Measurements from ENCODE around the gene SREBF2.
"Not testable (repeated sequence)": the region's sequence is repeated elsewhere in the genome, so short reads cannot be mapped to it uniquely, and the experiment has no call there.

The SREBF2 gene

GRCh38 chr22:41830174-41830573, 2.7 kb upstream of the SREBF2 start:
- Histone ChIP-seq H3K4me1 (ENCODE audit: control insufficient read depth, insufficient read depth, low read length, poor library complexity, severe bottlenecking) (peaks cover 13% of the 10 kb centered on the region), H3K27me3 (replicated peaks; ENCODE audit: control insufficient read depth, insufficient read depth, low read length, poor library complexity, severe bottlenecking) (no peaks in the 10 kb centered on the region), H3K36me3 (ENCODE audit: control insufficient read depth, insufficient read depth, low read length) (no peaks in the 10 kb centered on the region), H3K27ac (ENCODE audit: insufficient read depth, low read length, poor library complexity, severe bottlenecking) (no peak overlapping the region), H3K9me3 (ENCODE audit: control insufficient read depth, low read length) (no peaks in the 10 kb centered on the region), H3K4me3 (ENCODE audit: insufficient read depth, low read depth, low read length, poor library complexity, severe bottlenecking) (no peak overlapping the region)
- DNase-seq: no peak

GRCh38 chr22:41831383-41831782, 1.5 kb upstream of the SREBF2 start:
- peaks cover 13% of the 10 kb centered on the region for H3K4me1 ChIP-seq (ENCODE audit: control insufficient read depth, insufficient read depth, low read length, poor library complexity, severe bottlenecking)
- H3K27ac ChIP-seq (ENCODE audit: insufficient read depth, low read length, poor library complexity, severe bottlenecking): no peak overlapping the region
- H3K4me3 ChIP-seq (ENCODE audit: insufficient read depth, low read depth, low read length, poor library complexity, severe bottlenecking): no peak overlapping the region
- no peaks in the 10 kb centered on the region for H3K27me3 ChIP-seq (replicated peaks; ENCODE audit: control insufficient read depth, insufficient read depth, low read length, poor library complexity, severe bottlenecking)
- no peak for DNase-seq
- peaks cover 3% of the 10 kb centered on the region for H3K36me3 ChIP-seq (ENCODE audit: control insufficient read depth, insufficient read depth, low read length)
- H3K9me3 ChIP-seq (ENCODE audit: control insufficient read depth, low read length): no peaks in the 10 kb centered on the region

- H3K4me3 ChIP-seq (ENCODE audit: insufficient read depth, low read depth, low read length, poor library complexity, severe bottlenecking): peak overlapping the region; percentile 83
- H3K27me3 ChIP-seq (replicated peaks; ENCODE audit: control insufficient read depth, insufficient read depth, low read length, poor library complexity, severe bottlenecking): no peaks in the 10 kb centered on the region
- peaks cover 7% of the 10 kb centered on the region for H3K36me3 ChIP-seq (ENCODE audit: control insufficient read depth, insufficient read depth, low read length)
- DNase-seq: no peak
- H3K9me3 ChIP-seq (ENCODE audit: control insufficient read depth, low read length): no peaks in the 10 kb centered on the region
- peaks cover 13% of the 10 kb centered on the region for H3K4me1 ChIP-seq (ENCODE audit: control insufficient read depth, insufficient read depth, low read length, poor library complexity, severe bottlenecking)
- peak overlapping the region; percentile 95 for H3K27ac ChIP-seq (ENCODE audit: insufficient read depth, low read length, poor library complexity, severe bottlenecking)
These were observed 915 bp upstream of the SREBF2 start for GRCh38 chr22:41831828-41832552.

GRCh38 chr22:41833369-41834004, 582 bp downstream of the SREBF2 start:
- DNase-seq: peak; percentile 17 to 43 (median 38)
- peaks cover 13% of the 10 kb centered on the region for H3K4me1 ChIP-seq (ENCODE audit: control insufficient read depth, insufficient read depth, low read length, poor library complexity, severe bottlenecking)

GRCh38 chr22:41834005-41834944, 1.4 kb downstream of the SREBF2 start:
- H3K4me3 ChIP-seq (ENCODE audit: insufficient read depth, low read depth, low read length, poor library complexity, severe bottlenecking): peak overlapping the region; percentile 61
- peaks cover 7% of the 10 kb centered on the region for H3K36me3 ChIP-seq (ENCODE audit: control insufficient read depth, insufficient read depth, low read length)
- no peaks in the 10 kb centered on the region for H3K27me3 ChIP-seq (replicated peaks; ENCODE audit: control insufficient read depth, insufficient read depth, low read length, poor library complexity, severe bottlenecking)
- peak overlapping the region; percentile 95 for H3K27ac ChIP-seq (ENCODE audit: insufficient read depth, low read length, poor library complexity, severe bottlenecking)
- DNase-seq: no peak
- H3K4me1 ChIP-seq (ENCODE audit: control insufficient read depth, insufficient read depth, low read length, poor library complexity, severe bottlenecking): peaks cover 13% of the 10 kb centered on the region
- no peaks in the 10 kb centered on the region for H3K9me3 ChIP-seq (ENCODE audit: control insufficient read depth, low read length)

More at GRCh38 chr22:41833369-41834004, 582 bp downstream of the SREBF2 start:
- Histone ChIP-seq H3K4me3 (ENCODE audit: insufficient read depth, low read depth, low read length, poor library complexity, severe bottlenecking) (peak overlapping the region; percentile 61), H3K9me3 (ENCODE audit: control insufficient read depth, low read length) (no peaks in the 10 kb centered on the region), H3K36me3 (ENCODE audit: control insufficient read depth, insufficient read depth, low read length) (peaks cover 7% of the 10 kb centered on the region), H3K27me3 (replicated peaks; ENCODE audit: control insufficient read depth, insufficient read depth, low read length, poor library complexity, severe bottlenecking) (no peaks in the 10 kb centered on the region), H3K27ac (ENCODE audit: insufficient read depth, low read length, poor library complexity, severe bottlenecking) (peak overlapping the region; percentile 95)

- peaks cover 13% of the 10 kb centered on the region for H3K4me1 ChIP-seq (ENCODE audit: control insufficient read depth, insufficient read depth, low read length, poor library complexity, severe bottlenecking)
- not testable (repeated sequence) for H3K27ac ChIP-seq (ENCODE audit: insufficient read depth, low read length, poor library complexity, severe bottlenecking); H3K9me3 ChIP-seq (ENCODE audit: control insufficient read depth, low read length); DNase-seq; H3K27me3 ChIP-seq (replicated peaks; ENCODE audit: control insufficient read depth, insufficient read depth, low read length, poor library complexity, severe bottlenecking); H3K4me3 ChIP-seq (ENCODE audit: insufficient read depth, low read depth, low read length, poor library complexity, severe bottlenecking); H3K36me3 ChIP-seq (ENCODE audit: control insufficient read depth, insufficient read depth, low read length)
These were observed 2.6 kb downstream of the SREBF2 start for GRCh38 chr22:41835462-41835861.

GRCh38 chr22:41836551-41836950, 3.6 kb downstream of the SREBF2 start:
- H3K36me3 ChIP-seq (ENCODE audit: control insufficient read depth, insufficient read depth, low read length): peaks cover 7% of the 10 kb centered on the region
- peaks cover 13% of the 10 kb centered on the region for H3K4me1 ChIP-seq (ENCODE audit: control insufficient read depth, insufficient read depth, low read length, poor library complexity, severe bottlenecking)
- H3K4me3 ChIP-seq (ENCODE audit: insufficient read depth, low read depth, low read length, poor library complexity, severe bottlenecking): no peak overlapping the region
- no peaks in the 10 kb centered on the region for H3K9me3 ChIP-seq (ENCODE audit: control insufficient read depth, low read length)
- no peaks in the 10 kb centered on the region for H3K27me3 ChIP-seq (replicated peaks; ENCODE audit: control insufficient read depth, insufficient read depth, low read length, poor library complexity, severe bottlenecking)
- no peak overlapping the region for H3K27ac ChIP-seq (ENCODE audit: insufficient read depth, low read length, poor library complexity, severe bottlenecking)
- DNase-seq: no peak

GRCh38 chr22:41838842-41839618, 6.1 kb downstream of the SREBF2 start:
- no peaks in the 10 kb centered on the region for H3K27me3 ChIP-seq (replicated peaks; ENCODE audit: control insufficient read depth, insufficient read depth, low read length, poor library complexity, severe bottlenecking)
- peaks cover 14% of the 10 kb centered on the region for H3K36me3 ChIP-seq (ENCODE audit: control insufficient read depth, insufficient read depth, low read length)
- H3K4me1 ChIP-seq (ENCODE audit: control insufficient read depth, insufficient read depth, low read length, poor library complexity, severe bottlenecking): peaks cover 3% of the 10 kb centered on the region
- H3K4me3 ChIP-seq (ENCODE audit: insufficient read depth, low read depth, low read length, poor library complexity, severe bottlenecking): no peak overlapping the region
- H3K27ac ChIP-seq (ENCODE audit: insufficient read depth, low read length, poor library complexity, severe bottlenecking): no peak overlapping the region
- no peak for DNase-seq
- no peaks in the 10 kb centered on the region for H3K9me3 ChIP-seq (ENCODE audit: control insufficient read depth, low read length)

- Histone ChIP-seq H3K9me3 (ENCODE audit: control insufficient read depth, low read length) (no peaks in the 10 kb centered on the region), H3K4me1 (ENCODE audit: control insufficient read depth, insufficient read depth, low read length, poor library complexity, severe bottlenecking) (no peaks in the 10 kb centered on the region), H3K27ac (ENCODE audit: insufficient read depth, low read length, poor library complexity, severe bottlenecking) (no peak overlapping the region), H3K36me3 (ENCODE audit: control insufficient read depth, insufficient read depth, low read length) (peaks cover 14% of the 10 kb centered on the region), H3K4me3 (ENCODE audit: insufficient read depth, low read depth, low read length, poor library complexity, severe bottlenecking) (no peak overlapping the region), H3K27me3 (replicated peaks; ENCODE audit: control insufficient read depth, insufficient read depth, low read length, poor library complexity, severe bottlenecking) (no peaks in the 10 kb centered on the region)
- DNase-seq: no peak
These were observed 7.3 kb downstream of the SREBF2 start for GRCh38 chr22:41840216-41840615.
